SK-N-SH (cell line): ENCODE data around the gene LTV1. TPM values are rescaled to one million over a fixed set of nuclear protein-coding genes. Genes with fewer than 3 reads are reported as not detected.

Experiments used
- CTCF ChIA-PET: fragments of 300-600, 350-600 bp; formaldehyde crosslinking; extraction: SDS; loops from one replicate; lab custom pipeline; 2021; lab: Yijun Ruan, JAX
- POLR2A ChIA-PET: fragments of 350-600 bp; sonication (Branson Sonifier 250); formaldehyde crosslinking; extraction: SDS; loops from one replicate; lab custom pipeline; 2020; ENCODE audit warnings: antibody characterized with exemption, inconsistent platforms; lab: Yijun Ruan, JAX
- DNase-seq: peaks from one replicate; pipeline ENCODE4 v3.0.0; 2012
- H2AFZ ChIP-seq: fragments of 200-600 bp; sonication (generic); 2 replicates; pipeline ENCODE4 v1.8.1; 2016; ENCODE audit warnings: antibody characterized with exemption, mild to moderate bottlenecking, low read depth
- H3F3A ChIP-seq: fragments of 200-600 bp; sonication (generic); replicated peaks from 2 replicates; pipeline ENCODE3; 2016; ENCODE audit warnings: antibody characterized with exemption, mild to moderate bottlenecking; ENCODE audit not compliant: insufficient read depth
- H3K27ac ChIP-seq, 2 experiments: fragments of 200-500 bp in 1 of 2; fragments of 200-600 bp in 1 of 2; sonication (Bioruptor generic) in 1 of 2; sonication (generic), shearing (Covaris generic) in 1 of 2; 2 replicates each; pipeline versions ENCODE4 v1.5.1 to v1.6.1; 2014 to 2016; ENCODE audit warnings: low read depth in 2 of 2, inconsistent platforms in 1 of 2, low read length in 1 of 2, mild to moderate bottlenecking in 1 of 2, mixed read lengths in 1 of 2
- H3K27me3 ChIP-seq: fragments of 200-600 bp; sonication (generic), shearing (Covaris generic); 2 replicates; pipeline ENCODE4 v1.6.1; 2016; ENCODE audit warnings: mixed run types; ENCODE audit not compliant: insufficient read depth
- H3K36me3 ChIP-seq, 2 experiments: fragments of 200-500 bp in 1 of 2; fragments of 200-600 bp in 1 of 2; sonication (Bioruptor generic) in 1 of 2; sonication (generic) in 1 of 2; replicated peaks in 1 of 2; 2 replicates each; pipeline versions ENCODE3 to v1.5.1; 2014 to 2016; ENCODE audit warnings: low read length in 1 of 2, mild to moderate bottlenecking in 1 of 2; ENCODE audit not compliant: insufficient read depth in 2 of 2, control insufficient read depth in 1 of 2
- H3K4me1 ChIP-seq, 2 experiments: fragments of 200-500 bp in 1 of 2; fragments of 200-600 bp in 1 of 2; sonication (Bioruptor generic) in 1 of 2; sonication (generic), shearing (Covaris generic) in 1 of 2; 2 replicates each; pipeline versions ENCODE4 v1.5.1 to v1.6.1; 2014 to 2016; ENCODE audit warnings: low read depth in 1 of 2, low read length in 1 of 2, mixed run types in 1 of 2; ENCODE audit not compliant: insufficient read depth in 2 of 2, control insufficient read depth in 1 of 2
- H3K4me2 ChIP-seq: fragments of 200-600 bp; sonication (generic), shearing (Covaris generic); 2 replicates; pipeline ENCODE4 v1.6.1; 2017; ENCODE audit warnings: mixed run types
- H3K4me3 ChIP-seq, 2 experiments: fragments of 200-500 bp in 1 of 2; fragments of 200-600 bp in 1 of 2; sonication (Bioruptor generic) in 1 of 2; sonication (generic), shearing (Covaris generic) in 1 of 2; 2 replicates each; pipeline versions ENCODE4 v1.5.1 to v1.8.1; 2014 to 2016; ENCODE audit warnings: low read depth in 2 of 2, inconsistent platforms in 1 of 2, low read length in 1 of 2, mild to moderate bottlenecking in 1 of 2, mixed read lengths in 1 of 2, moderate library complexity in 1 of 2
- H3K79me2 ChIP-seq: fragments of 200-600 bp; sonication (generic); 2 replicates; pipeline ENCODE4 v1.8.1; 2017; ENCODE audit warnings: mild to moderate bottlenecking; ENCODE audit not compliant: insufficient read depth
- H3K9ac ChIP-seq: fragments of 200-600 bp; sonication (generic); 2 replicates; pipeline ENCODE4 v1.6.1; 2017; ENCODE audit warnings: mixed run types
- H3K9me2 ChIP-seq: fragments of 200-600 bp; sonication (generic); 2 replicates; pipeline ENCODE4 v1.6.1; 2017; ENCODE audit warnings: mixed run types
- H3K9me3 ChIP-seq: fragments of 200-600 bp; sonication (generic); 2 replicates; pipeline ENCODE4 v1.6.1; 2017; ENCODE audit warnings: mixed run types, mild to moderate bottlenecking, moderate library complexity
- H4K20me1 ChIP-seq: fragments of 200-600 bp; sonication (generic); 2 replicates; pipeline ENCODE4 v1.6.1; 2017; ENCODE audit warnings: mild to moderate bottlenecking, mixed run types; ENCODE audit not compliant: insufficient read depth
- ELF1 ChIP-seq: IDR thresholded peaks from 2 replicates; pipeline ENCODE4 v1.4.0; 2012
- EP300 ChIP-seq, 2 experiments: IDR thresholded peaks; 2 replicates each; pipeline versions ENCODE4 v1.4.0 to v1.6.1; 2012; ENCODE audit warnings: borderline replicate concordance in 1 of 2, low read depth in 1 of 2, low read length in 1 of 2
- EZH2phosphoT487 ChIP-seq: fragments of 200-600 bp; sonication (generic); IDR thresholded peaks from 2 replicates; pipeline ENCODE4 v1.6.1; 2017; ENCODE audit warnings: low read depth, mixed run types, mild to moderate bottlenecking, antibody characterized with exemption, moderate library complexity, borderline replicate concordance
- FOSL2 ChIP-seq: IDR thresholded peaks from 2 replicates; pipeline ENCODE4 v1.4.0; 2012; ENCODE audit warnings: low read depth, mild to moderate bottlenecking, moderate library complexity, borderline replicate concordance
- MAX ChIP-seq: IDR thresholded peaks from 2 replicates; pipeline ENCODE4 v1.4.0; 2012; ENCODE audit warnings: low read depth
- MEF2A ChIP-seq: IDR thresholded peaks from 2 replicates; pipeline ENCODE4 v1.4.0; 2012; ENCODE audit warnings: low read depth, borderline replicate concordance
- NRF1 ChIP-seq: IDR thresholded peaks from 2 replicates; pipeline ENCODE4 v1.6.1; 2012; ENCODE audit warnings: low read depth, mild to moderate bottlenecking, low read length
- POLR2AphosphoS5 ChIP-seq: IDR thresholded peaks from 2 replicates; pipeline ENCODE4 v1.6.1; 2012; ENCODE audit warnings: low read depth, low read length
- RAD21 ChIP-seq: IDR thresholded peaks from 2 replicates; pipeline ENCODE4 v1.6.1; 2012; ENCODE audit warnings: mild to moderate bottlenecking, low read length
- RXRA ChIP-seq: IDR thresholded peaks from 2 replicates; pipeline ENCODE4 v1.4.0; 2012; ENCODE audit warnings: low read depth, mild to moderate bottlenecking, borderline replicate concordance
- SMC3 ChIP-seq: IDR thresholded peaks from 2 replicates; pipeline ENCODE4 v1.6.1; 2012; ENCODE audit warnings: low read depth, low read length, improper control_type of control experiment
- TAF1 ChIP-seq: IDR thresholded peaks from 2 replicates; pipeline ENCODE4 v1.6.1; 2012; ENCODE audit warnings: low read depth, mild to moderate bottlenecking, low read length, moderate library complexity, borderline replicate concordance
- TCF12 ChIP-seq: IDR thresholded peaks from 2 replicates; pipeline ENCODE4 v1.4.0; 2012
- TEAD4 ChIP-seq: IDR thresholded peaks from 2 replicates; pipeline ENCODE4 v1.4.0; 2012; ENCODE audit warnings: mild to moderate bottlenecking, borderline replicate concordance; ENCODE audit not compliant: insufficient read depth
- WGBS: methylation state at CpG from one replicate; pipeline ENCODE4 v1.1.6; 2017; ENCODE audit warnings: low lambda C conversion rate; 5-methylcytosine and 5-hydroxymethylcytosine counted together
- polyA plus RNA-seq, 3 experiments: library from polyadenylated mRNA; depleted of rRNA; stranded (reverse); fragments of >200 nt; gene quantifications; 2 replicates each; pipeline ENCODE4 v1.2.3, GENCODE V29; 2012
- TF ChIP-seq, protein P1 (sequence below): IDR thresholded peaks from 2 replicates; pipeline ENCODE4 v1.6.1; 2012; ENCODE audit warnings: mild to moderate bottlenecking, low read depth, low read length, moderate library complexity
- TF ChIP-seq, protein P2 (sequence below): IDR thresholded peaks from 2 replicates; pipeline ENCODE4 v1.4.0; 2012; ENCODE audit warnings: low read depth, borderline replicate concordance

Gene LTV1
- polyA plus RNA-seq, 1 of the 3 experiments (the other 2 are of a cell fraction): 19.4 TPM

DNA sequence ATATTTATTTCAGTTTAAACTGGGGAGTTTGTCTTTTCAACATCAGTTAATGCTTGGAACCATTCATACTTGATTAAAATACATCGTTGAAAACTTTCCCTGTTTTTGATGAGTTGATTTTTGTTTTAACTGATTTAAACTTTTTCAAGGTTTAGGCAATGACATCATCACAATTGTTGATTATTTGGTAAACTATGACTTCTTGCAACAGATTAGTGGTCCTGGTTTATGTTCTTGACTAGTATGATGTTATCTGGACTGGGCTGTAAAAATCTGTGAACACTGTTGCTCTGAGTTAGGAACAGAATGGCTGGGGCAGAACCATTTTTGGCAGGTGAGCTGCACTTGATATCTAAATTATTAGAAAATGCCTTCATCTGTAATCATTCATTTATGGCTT lies 21.1 kb downstream of the LTV1 start, which contains the start of gene ZC2HC1B:
Gene ZC2HC1B, plus strand, starts transcription at position 241 of the 400 bp plus-strand sequence. Its CDS starts 66 bp downstream, at position 307.
- Histone ChIP-seq H3K27ac (no peak within 1 kb of the TSS), H3K9me2 (no peaks in the 10 kb centered on the region), H4K20me1 (no peaks in the 10 kb centered on the region), H3K9ac (no peak within 1 kb of the TSS), H3K9me3 (no peaks in the 10 kb centered on the region), H3K27me3 (no peaks in the 10 kb centered on the region), H3K4me3 (no peak within 1 kb of the TSS), H3K4me2 (no peak within 1 kb of the TSS), H3F3A (peaks cover 9% of the 10 kb centered on the region), H3K79me2 (no peaks in the 10 kb centered on the region), H3K36me3 (peaks cover 57 to 59% of the 10 kb centered on the region in 2 experiments), H2AFZ (no peak within 1 kb of the TSS), H3K4me1 (no peaks in the 10 kb centered on the region)
- TF ChIP-seq, protein P1, sequence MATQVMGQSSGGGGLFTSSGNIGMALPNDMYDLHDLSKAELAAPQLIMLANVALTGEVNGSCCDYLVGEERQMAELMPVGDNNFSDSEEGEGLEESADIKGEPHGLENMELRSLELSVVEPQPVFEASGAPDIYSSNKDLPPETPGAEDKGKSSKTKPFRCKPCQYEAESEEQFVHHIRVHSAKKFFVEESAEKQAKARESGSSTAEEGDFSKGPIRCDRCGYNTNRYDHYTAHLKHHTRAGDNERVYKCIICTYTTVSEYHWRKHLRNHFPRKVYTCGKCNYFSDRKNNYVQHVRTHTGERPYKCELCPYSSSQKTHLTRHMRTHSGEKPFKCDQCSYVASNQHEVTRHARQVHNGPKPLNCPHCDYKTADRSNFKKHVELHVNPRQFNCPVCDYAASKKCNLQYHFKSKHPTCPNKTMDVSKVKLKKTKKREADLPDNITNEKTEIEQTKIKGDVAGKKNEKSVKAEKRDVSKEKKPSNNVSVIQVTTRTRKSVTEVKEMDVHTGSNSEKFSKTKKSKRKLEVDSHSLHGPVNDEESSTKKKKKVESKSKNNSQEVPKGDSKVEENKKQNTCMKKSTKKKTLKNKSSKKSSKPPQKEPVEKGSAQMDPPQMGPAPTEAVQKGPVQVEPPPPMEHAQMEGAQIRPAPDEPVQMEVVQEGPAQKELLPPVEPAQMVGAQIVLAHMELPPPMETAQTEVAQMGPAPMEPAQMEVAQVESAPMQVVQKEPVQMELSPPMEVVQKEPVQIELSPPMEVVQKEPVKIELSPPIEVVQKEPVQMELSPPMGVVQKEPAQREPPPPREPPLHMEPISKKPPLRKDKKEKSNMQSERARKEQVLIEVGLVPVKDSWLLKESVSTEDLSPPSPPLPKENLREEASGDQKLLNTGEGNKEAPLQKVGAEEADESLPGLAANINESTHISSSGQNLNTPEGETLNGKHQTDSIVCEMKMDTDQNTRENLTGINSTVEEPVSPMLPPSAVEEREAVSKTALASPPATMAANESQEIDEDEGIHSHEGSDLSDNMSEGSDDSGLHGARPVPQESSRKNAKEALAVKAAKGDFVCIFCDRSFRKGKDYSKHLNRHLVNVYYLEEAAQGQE: no peak
- TF ChIP-seq ELF1 (no peak), EP300 (IDR thresholded peaks at IDR 0.05; ENCODE audit: borderline replicate concordance in 1 of 2, low read depth in 1 of 2, low read length in 1 of 2) (no peak), TEAD4 (no peak), RXRA (no peak), MEF2A (no peak), TAF1 (no peak), RAD21 (no peak), EZH2phosphoT487 (no peak), TCF12 (no peak), SMC3 (no peak), NRF1 (no peak), FOSL2 (no peak), MAX (no peak), POLR2AphosphoS5 (no peak)
- TF ChIP-seq, protein P2, sequence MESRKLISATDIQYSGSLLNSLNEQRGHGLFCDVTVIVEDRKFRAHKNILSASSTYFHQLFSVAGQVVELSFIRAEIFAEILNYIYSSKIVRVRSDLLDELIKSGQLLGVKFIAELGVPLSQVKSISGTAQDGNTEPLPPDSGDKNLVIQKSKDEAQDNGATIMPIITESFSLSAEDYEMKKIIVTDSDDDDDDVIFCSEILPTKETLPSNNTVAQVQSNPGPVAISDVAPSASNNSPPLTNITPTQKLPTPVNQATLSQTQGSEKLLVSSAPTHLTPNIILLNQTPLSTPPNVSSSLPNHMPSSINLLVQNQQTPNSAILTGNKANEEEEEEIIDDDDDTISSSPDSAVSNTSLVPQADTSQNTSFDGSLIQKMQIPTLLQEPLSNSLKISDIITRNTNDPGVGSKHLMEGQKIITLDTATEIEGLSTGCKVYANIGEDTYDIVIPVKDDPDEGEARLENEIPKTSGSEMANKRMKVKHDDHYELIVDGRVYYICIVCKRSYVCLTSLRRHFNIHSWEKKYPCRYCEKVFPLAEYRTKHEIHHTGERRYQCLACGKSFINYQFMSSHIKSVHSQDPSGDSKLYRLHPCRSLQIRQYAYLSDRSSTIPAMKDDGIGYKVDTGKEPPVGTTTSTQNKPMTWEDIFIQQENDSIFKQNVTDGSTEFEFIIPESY: no peak
- CTCF ChIA-PET: no interaction called here
- no peak for DNase-seq
- POLR2A ChIA-PET: no interaction called here
- WGBS: 64% methylated on average over 1 of the region's 1 CpG
